DLD1 (cell line): ENCODE results near the gene ARRDC1.
"Not testable (repeated sequence)": the region's sequence is repeated elsewhere in the genome, so short reads cannot be mapped to it uniquely, and the experiment has no call there.

ENCODE experiments used
- in situ Hi-C: cut with HindIII; loops from 2 replicates; pipeline ENCODE4 v1.10.0; 2017; ENCODE audit warnings: low sequenced_read_pairs

The ARRDC1 gene

GRCh38 chr9:137605121-137606004, at the start of gene ARRDC1:
Gene ARRDC1, plus strand, starts transcription at chr9:137605686. Its CDS starts 32 bp downstream, at chr9:137605718.
- in situ Hi-C loops: no loop called here

- in situ Hi-C loops: no loop called here
Measured at GRCh38 chr9:137556069-137556838, 49.2 kb upstream of the ARRDC1 start.

- in situ Hi-C loops: no loop called here
Measured at GRCh38 chr9:137558127-137558526, 47.4 kb upstream of the ARRDC1 start.

- in situ Hi-C loops: no loop called here
Measured at GRCh38 chr9:137564134-137564533, 41.4 kb upstream of the ARRDC1 start.

GRCh38 chr9:137564817-137565411, 40.6 kb upstream of the ARRDC1 start:
- in situ Hi-C loops: no loop called here

- in situ Hi-C loops: not testable (repeated sequence)
Measured at GRCh38 chr9:137568445-137568844, 37.0 kb upstream of the ARRDC1 start.

GRCh38 chr9:137569609-137570203, 35.8 kb upstream of the ARRDC1 start:
- in situ Hi-C loops: no loop called here

- in situ Hi-C loops: no loop called here
Measured at GRCh38 chr9:137570566-137570965, 34.9 kb upstream of the ARRDC1 start.

GRCh38 chr9:137574192-137574591, 31.3 kb upstream of the ARRDC1 start:
- in situ Hi-C loops: no loop called here

- in situ Hi-C loops: no loop called here
Measured at GRCh38 chr9:137575364-137575715, 30.1 kb upstream of the ARRDC1 start.

- in situ Hi-C loops: no loop called here
Measured at GRCh38 chr9:137575716-137576411, 29.6 kb upstream of the ARRDC1 start.

GRCh38 chr9:137578518-137579258, 26.8 kb upstream of the ARRDC1 start, which contains the start of gene DPH7:
Gene DPH7, minus strand, starts transcription at chr9:137578925. Its CDS starts 148 bp downstream, at chr9:137578777.
- in situ Hi-C loops: no loop called here

GRCh38 chr9:137579259-137579604, 26.3 kb upstream of the ARRDC1 start:
- in situ Hi-C loops: no loop called here

- in situ Hi-C loops: no loop called here
Measured at GRCh38 chr9:137580209-137580953, 25.1 kb upstream of the ARRDC1 start.

- in situ Hi-C loops: no loop called here
Measured at GRCh38 chr9:137580954-137581322, 24.5 kb upstream of the ARRDC1 start.

- in situ Hi-C loops: no loop called here
Measured at GRCh38 chr9:137581361-137582285, 23.9 kb upstream of the ARRDC1 start.

GRCh38 chr9:137582286-137582860, 23.1 kb upstream of the ARRDC1 start:
- in situ Hi-C loops: no loop called here

GRCh38 chr9:137583347-137583746, 22.1 kb upstream of the ARRDC1 start:
- in situ Hi-C loops: no loop called here
